ENCODE measurements around the gene LIN37. TPM values are rescaled to one million over a fixed set of nuclear protein-coding genes. Genes with fewer than 3 reads are reported as not detected.
"Not testable (repeated sequence)": the region's sequence is repeated elsewhere in the genome, so short reads cannot be mapped to it uniquely, and the experiment has no call there.

Gene LIN37
- total RNA-seq, 1 donor from 2014 or later, result 18.9 TPM

DNA sequence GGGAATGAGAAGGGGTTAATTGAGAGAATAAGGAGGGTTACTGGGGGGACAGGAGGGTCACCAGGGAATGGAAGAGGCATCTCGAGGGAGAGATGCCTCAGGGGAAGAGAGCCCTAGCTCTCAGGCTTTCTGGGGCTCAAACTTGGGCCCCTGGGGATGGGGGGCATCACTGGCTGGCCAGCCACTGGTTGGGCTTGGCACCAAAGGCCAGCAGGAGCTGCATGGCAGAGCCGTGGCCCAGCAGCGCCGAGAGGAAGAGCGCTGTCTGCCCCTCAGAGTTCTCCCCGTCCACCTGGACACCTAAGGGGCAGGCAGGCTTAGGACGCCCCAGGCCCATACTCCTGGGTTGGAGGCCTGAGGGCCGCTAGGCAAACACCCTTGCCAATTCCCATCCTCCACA is 44.5 kb downstream of the LIN37 start:
- no peak for DNase-seq (ENCODE audit: low read depth)
- no peak overlapping the region for H3K4me3 ChIP-seq (ENCODE audit: low read depth, low read length)
- no peak for TF ChIP-seq CTCF (conservative IDR thresholded peaks at IDR 0.05; ENCODE audit: low read depth, low read length)

DNA sequence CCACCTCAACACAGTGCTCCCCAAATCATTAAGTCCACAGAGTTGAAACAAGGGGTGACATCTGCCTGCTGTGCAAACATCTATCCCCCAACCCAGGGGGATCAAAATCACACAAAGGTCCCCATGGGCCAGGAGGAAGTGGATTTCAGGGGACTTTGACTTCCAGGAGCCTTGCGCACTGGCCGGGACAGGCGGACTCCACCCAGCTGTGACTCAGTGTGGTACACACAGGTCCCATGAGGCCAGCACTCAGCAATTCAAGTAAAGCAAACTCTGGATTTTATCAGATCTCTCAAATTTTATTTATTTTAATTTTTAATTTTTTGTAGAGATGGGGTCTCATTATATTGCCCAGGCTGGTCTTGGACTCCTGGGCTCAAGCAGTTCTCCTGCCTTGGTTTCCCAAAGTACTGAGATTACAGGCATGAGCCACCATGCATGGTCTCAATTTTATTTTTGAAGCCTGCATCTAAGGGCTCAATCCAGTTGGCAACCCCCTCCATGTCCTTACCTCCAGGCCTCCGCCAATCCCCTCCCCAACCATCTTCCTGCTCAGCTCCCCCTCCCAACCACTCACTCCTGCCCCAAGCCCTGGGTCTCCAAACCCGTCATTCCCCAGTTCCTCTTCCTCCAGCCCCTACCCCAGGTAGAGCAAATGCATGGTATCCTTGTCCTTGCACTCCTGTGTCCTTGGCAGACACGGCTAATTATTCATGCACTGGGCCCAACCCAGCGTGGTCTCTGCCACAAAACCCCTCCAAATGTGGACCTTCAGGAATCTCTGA is 45.2 kb downstream of the LIN37 start:
- TF ChIP-seq CTCF (conservative IDR thresholded peaks at IDR 0.05; ENCODE audit: low read depth, low read length), result no peak
- DNase-seq (ENCODE audit: low read depth), result no peak
- H3K4me3 ChIP-seq (ENCODE audit: low read depth, low read length), result no peak overlapping the region

GRCh38 chr19:35795564-35795963 is 47.2 kb downstream of the LIN37 start:
- not testable (repeated sequence) for DNase-seq (ENCODE audit: low read depth); H3K4me3 ChIP-seq (ENCODE audit: low read depth, low read length)

- no peak overlapping the region for H3K4me3 ChIP-seq (ENCODE audit: low read depth, low read length)
- no peak for DNase-seq (ENCODE audit: low read depth)
- TF ChIP-seq CTCF (conservative IDR thresholded peaks at IDR 0.05; ENCODE audit: low read depth, low read length), result no peak
These were observed 48.5 kb downstream of the LIN37 start for GRCh38 chr19:35796645-35797542.

DNA sequence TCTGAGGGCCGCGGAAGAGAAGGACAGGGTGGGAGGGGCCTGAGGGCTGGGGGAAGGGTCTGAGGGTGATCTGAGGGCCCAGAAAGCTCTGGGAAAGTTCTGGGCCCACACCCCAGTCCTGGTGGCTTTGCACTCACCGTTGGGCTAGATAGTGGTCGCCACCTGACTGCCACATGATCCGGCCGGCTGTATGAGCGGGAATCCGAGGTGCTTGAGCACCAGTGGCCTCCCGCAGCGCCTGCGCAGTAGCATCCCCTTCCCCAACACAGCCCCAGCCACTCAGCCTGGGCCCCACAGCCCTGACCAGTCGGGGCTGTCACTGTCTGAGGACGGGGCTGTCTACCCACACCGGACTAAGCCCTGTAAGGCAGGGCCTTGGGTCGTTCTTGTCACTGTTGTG is 49.3 kb downstream of the LIN37 start:
- no peak for TF ChIP-seq CTCF (conservative IDR thresholded peaks at IDR 0.05; ENCODE audit: low read depth, low read length)
- DNase-seq (ENCODE audit: low read depth), result no peak
- H3K4me3 ChIP-seq (ENCODE audit: low read depth, low read length), result no peak overlapping the region

DNA sequence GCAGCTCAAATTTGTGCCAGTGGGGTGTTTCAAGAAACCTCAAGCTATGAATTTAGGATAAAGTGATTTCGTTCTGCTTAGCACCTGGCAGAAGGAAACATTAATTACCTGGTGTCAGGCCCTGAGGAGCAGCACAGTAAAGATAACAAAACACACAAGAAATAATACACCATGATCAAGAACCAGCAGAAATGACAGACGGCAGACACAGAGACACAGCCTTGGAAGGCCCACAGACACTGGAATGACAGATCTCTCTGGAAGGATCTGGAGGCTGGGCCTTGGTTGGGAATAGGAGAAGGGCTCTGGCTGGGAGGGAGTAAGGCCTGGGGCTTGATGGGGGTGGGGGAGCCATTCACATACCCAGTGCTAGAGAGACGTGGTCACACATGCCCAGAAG is 53.5 kb downstream of the LIN37 start:
- DNase-seq (ENCODE audit: low read depth), result no peak
- TF ChIP-seq CTCF (conservative IDR thresholded peaks at IDR 0.05; ENCODE audit: low read depth, low read length), result no peak
- H3K4me3 ChIP-seq (ENCODE audit: low read depth, low read length), result no peak overlapping the region

Other genes with a start within 250 kb of the LIN37 start
- gene DMKN, start 234.9 kb upstream of the LIN37 start, total RNA-seq, result 195 and 200 TPM in 2 replicates
- not detected in 2 replicates for gene SBSN, start 220.3 kb upstream of the LIN37 start, total RNA-seq
- gene GAPDHS, start 215.1 kb upstream of the LIN37 start, total RNA-seq, result not detected in 2 replicates
- gene TMEM147, start 202.9 kb upstream of the LIN37 start, total RNA-seq, result 157 and 167 TPM in 2 replicates
- gene ATP4A, start 184.9 kb upstream of the LIN37 start, total RNA-seq, result not detected in 2 replicates
- not detected in 2 replicates for gene PMIS2, start 162.4 kb upstream of the LIN37 start, total RNA-seq
- gene HAUS5, start 135.8 kb upstream of the LIN37 start, total RNA-seq, result 19.2 and 19.7 TPM in 2 replicates
- 114 and 116 TPM in 2 replicates for gene RBM42, start 119.5 kb upstream of the LIN37 start, total RNA-seq
- gene ETV2, start 106.8 kb upstream of the LIN37 start, total RNA-seq, result 0.35 TPM in 1 of 2 replicates, not detected in the other
- 496 and 575 TPM in 2 replicates for gene COX6B1, start 100.3 kb upstream of the LIN37 start, total RNA-seq
- gene UPK1A, start 82.1 kb upstream of the LIN37 start, total RNA-seq, result not detected in 2 replicates
- gene ZBTB32, start 44.0 kb upstream of the LIN37 start, total RNA-seq, result not detected in 2 replicates
- 7.4 and 20.2 TPM in 2 replicates for gene KMT2B, start 30.6 kb upstream of the LIN37 start, total RNA-seq
- gene IGFLR1, start 6.1 kb upstream of the LIN37 start, total RNA-seq, result 7.9 and 15.3 TPM in 2 replicates
- gene U2AF1L4, start 3.2 kb upstream of the LIN37 start, total RNA-seq, result 5.9 and 6.5 TPM in 2 replicates
- gene PSENEN, start 2.9 kb upstream of the LIN37 start, total RNA-seq, result 49.6 and 63.7 TPM in 2 replicates
- gene HSPB6, start 8.5 kb downstream of the LIN37 start, total RNA-seq, result 0.14 and 2.0 TPM in 2 replicates
- 14.3 and 14.7 TPM in 2 replicates for gene PROSER3, start 9.6 kb downstream of the LIN37 start, total RNA-seq
- gene ARHGAP33, start 27.0 kb downstream of the LIN37 start, total RNA-seq, result 2.6 and 13.3 TPM in 2 replicates
- not detected in 2 replicates for gene PRODH2, start 64.3 kb downstream of the LIN37 start, total RNA-seq
- gene NPHS1, start 103.9 kb downstream of the LIN37 start, total RNA-seq, result not detected in 2 replicates
- not detected in 2 replicates for gene KIRREL2, start 108.3 kb downstream of the LIN37 start, total RNA-seq
- 1.1 and 8.4 TPM in 2 replicates for gene APLP1, start 120.0 kb downstream of the LIN37 start, total RNA-seq
- gene NFKBID, start 152.0 kb downstream of the LIN37 start, total RNA-seq, result 3.9 and 10.7 TPM in 2 replicates
- gene HCST, start 154.0 kb downstream of the LIN37 start, total RNA-seq, result not detected in 2 replicates
- not detected in 2 replicates for gene TYROBP, start 159.7 kb downstream of the LIN37 start, total RNA-seq
- gene LRFN3, start 187.8 kb downstream of the LIN37 start, total RNA-seq, result 6.2 and 12.7 TPM in 2 replicates
- gene SDHAF1, start 246.6 kb downstream of the LIN37 start, total RNA-seq, result 23.2 and 34.5 TPM in 2 replicates